Uterus (tissue), 4 donors: ENCODE results near the gene IFNG. TPM values are rescaled to one million over a fixed set of nuclear protein-coding genes. Genes with fewer than 3 reads are reported as not detected.

Source experiments
- DNase-seq, 2 donors: peaks; one replicate each; pipeline ENCODE4 v3.0.0-alpha.2; 2019 to 2020
- H3K27ac ChIP-seq, 2 donors: fragments of 200-600 bp; sonication (generic); 1 replicate in 1 of 2; 2 replicates in 1 of 2; pipeline ENCODE4 v1.5.1; 2016 to 2018
- H3K27me3 ChIP-seq, 2 donors: fragments of 200-600 bp; sonication (generic); one replicate each; pipeline ENCODE4 v1.5.1; 2018 to 2019; ENCODE audit warnings: control low read depth in 1 of 2
- H3K36me3 ChIP-seq, 2 donors: fragments of 200-600 bp; sonication (generic); one replicate each; pipeline ENCODE4 v1.5.1; 2019; ENCODE audit warnings: control low read depth in 1 of 2
- H3K4me1 ChIP-seq, 2 donors: fragments of 200-600 bp; sonication (generic); one replicate each; pipeline ENCODE4 v1.5.1; 2018 to 2019; ENCODE audit warnings: control low read depth in 1 of 2
- H3K4me3 ChIP-seq, 2 donors: fragments of 200-600 bp; sonication (generic); 1 replicate in 1 of 2; 2 replicates in 1 of 2; pipeline ENCODE4 v1.5.1; 2018 to 2019; ENCODE audit warnings: mild to moderate bottlenecking in 1 of 2
- H3K9me3 ChIP-seq, 2 donors: fragments of 200-600 bp; sonication (generic); one replicate each; pipeline ENCODE4 v1.5.1; 2019; ENCODE audit warnings: control low read depth in 1 of 2
- POLR2A ChIP-seq, 2 donors: fragments of 450-650 bp; IDR thresholded peaks; one replicate each; pipeline ENCODE4 v1.6.1; 2016; ENCODE audit warnings: antibody characterized with exemption in 2 of 2, mild to moderate bottlenecking in 1 of 2, moderate library complexity in 1 of 2
- intact Hi-C: fragments of 100-400 bp; cut with DNase I; formaldehyde crosslinking; loops from one replicate; pipeline ENCODE4 v1.15.1; 2023; ENCODE audit warnings: low total_unique reads
- total RNA-seq, 4 donors: library from RNA; depleted of rRNA in 3 of 4; stranded (reverse); fragments of >200 nt in 3 of 4; gene quantifications; one replicate each; pipeline versions ENCODE4 v1.1.0 to v1.2.4, GENCODE V29; 2014 to 2023
- TF ChIP-seq, protein P1 (sequence below), 4 experiments: fragments of 200-600 bp in 2 of 4; fragments of 450-650 bp in 2 of 4; sonication (generic) in 2 of 4; IDR thresholded peaks; one replicate each; pipeline ENCODE4 v1.5.1; 2016 to 2019; ENCODE audit warnings: antibody characterized with exemption in 4 of 4, mild to moderate bottlenecking in 2 of 4, moderate library complexity in 1 of 4
- donor health status: DM: yes; HTN: yes; CAD: no.

Gene IFNG
- total RNA-seq, 4 donors from 2014 or later = not detected

DNA sequence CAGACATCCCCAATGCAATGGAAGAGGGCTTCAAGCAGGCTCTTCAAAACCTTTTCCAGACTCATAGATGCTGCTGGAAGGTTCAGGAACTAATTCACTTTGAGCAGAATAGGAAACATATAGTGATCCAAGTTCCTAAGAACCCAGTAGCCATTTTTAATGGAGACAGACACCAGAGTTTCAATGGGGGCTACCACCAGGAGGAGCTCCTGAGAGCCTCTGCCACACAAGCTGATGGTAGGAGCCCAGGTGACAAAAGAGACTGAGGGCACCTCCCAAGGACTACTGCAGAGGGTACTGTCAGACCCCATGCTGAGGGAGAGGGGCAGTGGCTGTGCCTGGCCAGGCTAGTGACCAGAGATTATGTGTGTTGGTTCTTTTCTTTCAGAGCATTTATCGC lies 45.9 kb downstream of the IFNG start:
- Histone ChIP-seq H3K36me3 (no peaks in the 10 kb centered on the region), H3K9me3 (no peaks in the 10 kb centered on the region), H3K27ac (no peak overlapping the region), H3K4me3 (no peak overlapping the region), H3K4me1 (no peaks in the 10 kb centered on the region), H3K27me3 (no peaks in the 10 kb centered on the region)
- intact Hi-C loops = no loop called here
- TF ChIP-seq POLR2A (IDR thresholded peaks at IDR 0.05) = no peak
- TF ChIP-seq, protein P1, sequence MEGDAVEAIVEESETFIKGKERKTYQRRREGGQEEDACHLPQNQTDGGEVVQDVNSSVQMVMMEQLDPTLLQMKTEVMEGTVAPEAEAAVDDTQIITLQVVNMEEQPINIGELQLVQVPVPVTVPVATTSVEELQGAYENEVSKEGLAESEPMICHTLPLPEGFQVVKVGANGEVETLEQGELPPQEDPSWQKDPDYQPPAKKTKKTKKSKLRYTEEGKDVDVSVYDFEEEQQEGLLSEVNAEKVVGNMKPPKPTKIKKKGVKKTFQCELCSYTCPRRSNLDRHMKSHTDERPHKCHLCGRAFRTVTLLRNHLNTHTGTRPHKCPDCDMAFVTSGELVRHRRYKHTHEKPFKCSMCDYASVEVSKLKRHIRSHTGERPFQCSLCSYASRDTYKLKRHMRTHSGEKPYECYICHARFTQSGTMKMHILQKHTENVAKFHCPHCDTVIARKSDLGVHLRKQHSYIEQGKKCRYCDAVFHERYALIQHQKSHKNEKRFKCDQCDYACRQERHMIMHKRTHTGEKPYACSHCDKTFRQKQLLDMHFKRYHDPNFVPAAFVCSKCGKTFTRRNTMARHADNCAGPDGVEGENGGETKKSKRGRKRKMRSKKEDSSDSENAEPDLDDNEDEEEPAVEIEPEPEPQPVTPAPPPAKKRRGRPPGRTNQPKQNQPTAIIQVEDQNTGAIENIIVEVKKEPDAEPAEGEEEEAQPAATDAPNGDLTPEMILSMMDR (IDR thresholded peaks at IDR 0.05) = no peak
- DNase-seq = no peak

DNA sequence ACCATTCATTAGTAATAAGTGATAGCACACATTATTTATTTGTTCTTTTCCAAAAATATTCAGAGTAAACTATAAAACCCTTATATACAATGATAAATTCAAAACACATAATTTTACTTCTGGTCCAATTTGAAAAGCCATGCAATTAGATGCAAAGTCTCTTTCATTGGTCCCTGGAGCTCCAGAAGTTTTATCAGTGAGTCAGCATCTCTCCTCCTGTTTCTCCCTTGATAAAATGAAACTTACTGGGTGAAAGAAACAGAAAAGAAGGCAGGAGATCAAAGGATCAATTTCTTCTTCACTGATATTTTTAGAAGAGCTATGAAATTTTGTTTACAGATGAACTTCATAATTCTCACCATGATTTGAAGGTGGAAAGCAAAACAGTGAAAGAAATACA lies 47.5 kb downstream of the IFNG start:
- TF ChIP-seq, protein P1 (IDR thresholded peaks at IDR 0.05) = no peak
- TF ChIP-seq POLR2A (IDR thresholded peaks at IDR 0.05) = no peak
- DNase-seq = no peak
- Histone ChIP-seq H3K27ac (no peak overlapping the region), H3K4me1 (no peaks in the 10 kb centered on the region), H3K27me3 (no peaks in the 10 kb centered on the region), H3K9me3 (no peaks in the 10 kb centered on the region), H3K36me3 (no peaks in the 10 kb centered on the region), H3K4me3 (no peak overlapping the region)
- intact Hi-C loops = no loop called here

DNA sequence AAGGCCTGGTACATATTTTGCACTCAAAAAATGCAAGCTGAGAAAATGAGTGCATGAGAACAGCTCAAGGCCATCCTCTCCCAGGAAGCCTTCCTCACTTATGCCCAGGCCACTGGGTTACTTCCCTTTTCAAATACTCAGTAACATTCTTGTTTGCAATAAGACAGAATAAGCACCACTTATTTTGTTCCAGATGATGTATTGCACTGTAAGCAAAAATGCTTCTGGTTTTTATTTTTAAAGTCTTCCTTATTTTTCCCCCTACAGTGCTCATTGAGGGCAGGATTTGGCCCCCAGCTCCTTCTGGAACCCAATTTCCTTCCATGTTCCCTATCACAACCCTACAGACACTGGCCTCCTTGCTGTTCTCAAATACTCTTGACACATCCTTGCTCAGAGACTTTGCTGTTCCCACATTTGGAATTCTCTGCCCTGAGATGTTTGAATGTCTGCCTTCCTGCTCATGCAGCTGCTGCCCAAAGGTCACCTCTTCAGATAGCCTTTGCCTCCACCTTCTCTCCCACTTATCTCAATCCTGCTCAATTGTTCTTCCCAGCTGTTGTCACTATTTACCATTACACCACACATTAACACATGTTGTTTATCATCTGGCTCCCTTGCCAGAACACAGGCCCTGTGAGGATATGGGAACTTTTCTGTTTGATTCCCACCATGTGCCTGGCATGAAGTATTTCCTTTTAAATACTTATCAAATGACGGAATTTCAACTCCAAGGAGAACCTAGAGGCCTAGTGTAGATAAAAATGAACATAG lies 49.9 kb downstream of the IFNG start:
- Histone ChIP-seq H3K9me3 (no peaks in the 10 kb centered on the region), H3K4me1 (no peaks in the 10 kb centered on the region), H3K4me3 (no peak overlapping the region), H3K36me3 (no peaks in the 10 kb centered on the region), H3K27me3 (no peaks in the 10 kb centered on the region), H3K27ac (no peak overlapping the region)
- intact Hi-C loops = no loop called here
- TF ChIP-seq POLR2A (IDR thresholded peaks at IDR 0.05) = no peak
- TF ChIP-seq, protein P1 (IDR thresholded peaks at IDR 0.05) = no peak
- no peak for DNase-seq

DNA sequence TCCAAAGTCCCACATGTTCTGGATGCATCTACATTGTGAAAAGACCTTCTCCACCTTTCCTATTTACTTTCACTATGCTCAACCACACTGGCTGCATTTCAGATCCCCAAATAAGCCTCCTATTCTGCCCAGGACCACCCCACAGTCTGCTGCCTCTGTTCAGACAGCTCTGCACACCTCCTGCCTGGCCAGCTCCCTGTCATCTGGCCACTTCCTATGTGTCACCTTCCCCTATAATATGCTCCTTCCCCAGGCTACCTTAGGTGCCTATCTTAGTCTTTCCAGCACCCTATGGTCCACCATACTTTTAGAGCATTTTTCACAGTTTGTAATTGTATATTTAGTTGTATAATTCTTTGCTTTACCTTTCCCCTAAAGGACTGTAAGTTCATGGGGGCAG lies 50.5 kb downstream of the IFNG start:
- DNase-seq = no peak
- no peaks in the 10 kb centered on the region for H3K27me3 ChIP-seq
- TF ChIP-seq, protein P1 (IDR thresholded peaks at IDR 0.05) = no peak
- no peak for TF ChIP-seq POLR2A (IDR thresholded peaks at IDR 0.05)
- intact Hi-C loops = no loop called here
- no peak overlapping the region for H3K27ac ChIP-seq
- no peaks in the 10 kb centered on the region for H3K36me3 ChIP-seq
- no peaks in the 10 kb centered on the region for H3K4me1 ChIP-seq
- H3K9me3 ChIP-seq = no peaks in the 10 kb centered on the region
- no peak overlapping the region for H3K4me3 ChIP-seq

DNA sequence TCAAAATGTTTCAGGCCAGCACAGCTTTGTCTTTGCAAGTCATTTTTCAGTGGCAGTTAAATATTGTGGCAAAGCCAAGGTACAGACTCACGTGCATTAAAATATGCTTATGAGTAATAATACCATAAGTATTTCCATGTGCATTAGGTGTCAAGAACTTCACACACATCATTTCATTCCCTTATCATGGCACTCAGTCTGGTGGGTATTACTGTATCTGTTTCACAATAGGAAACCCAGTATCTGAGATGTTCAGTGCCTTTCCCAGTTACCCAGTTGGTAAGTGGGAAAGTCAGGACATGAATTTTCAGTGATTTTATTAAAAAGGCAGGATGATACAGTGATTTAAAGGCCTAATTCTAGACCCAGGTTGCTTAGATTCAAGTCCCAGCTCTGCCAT lies 52.9 kb downstream of the IFNG start:
- intact Hi-C loops = no loop called here
- Histone ChIP-seq H3K4me1 (no peaks in the 10 kb centered on the region), H3K27me3 (no peaks in the 10 kb centered on the region), H3K27ac (no peak overlapping the region), H3K9me3 (no peaks in the 10 kb centered on the region), H3K4me3 (no peak overlapping the region), H3K36me3 (no peaks in the 10 kb centered on the region)
- no peak for DNase-seq
- TF ChIP-seq, protein P1 (IDR thresholded peaks at IDR 0.05) = no peak
- no peak for TF ChIP-seq POLR2A (IDR thresholded peaks at IDR 0.05)
